ENCODE data around the gene CLMP.

DNA sequence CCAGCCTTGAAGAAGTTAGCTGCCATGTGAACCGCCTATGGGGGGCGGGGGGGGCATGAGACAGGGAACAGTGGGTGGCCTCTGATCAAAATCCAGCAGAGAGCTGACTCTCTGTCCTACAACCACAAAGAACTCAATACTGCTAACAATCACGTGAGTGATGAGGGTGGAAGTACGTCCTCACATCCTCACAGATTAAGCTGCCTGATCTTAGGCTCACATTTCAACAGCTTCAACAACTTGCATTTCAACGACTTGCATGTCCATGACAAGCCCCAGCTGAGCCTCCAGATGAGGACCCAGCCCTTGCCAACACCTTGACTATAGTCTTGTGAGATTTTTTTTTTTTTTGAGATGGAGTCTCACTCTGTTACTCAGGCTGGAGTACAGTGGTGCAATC is 51.6 kb downstream of the CLMP start:
- TF ChIP-seq POLR2A (IDR thresholded peaks at IDR 0.05; ENCODE audit: low read length) (no peak), GATA1 (IDR thresholded peaks at IDR 0.05; ENCODE audit: low read depth, low read length) (no peak)
